ELR (cell line): Measurements from ENCODE around the gene AGO1.
"Not testable (repeated sequence)": the region's sequence is repeated elsewhere in the genome, so short reads cannot be mapped to it uniquely, and the experiment has no call there.

Experiments used
- DNase-seq: peaks from one replicate; pipeline ENCODE4 v3.0.0-alpha.2; 2015; ENCODE audit warnings: low read depth

The AGO1 gene

GRCh38 chr1:35869245-35869950 lies 13.6 kb upstream of the AGO1 start:
- DNase-seq = not testable (repeated sequence)

- DNase-seq = no peak
These were observed 12.2 kb upstream of the AGO1 start for GRCh38 chr1:35870651-35871309.

GRCh38 chr1:35873243-35873750 lies 9.7 kb upstream of the AGO1 start:
- no peak for DNase-seq

GRCh38 chr1:35874115-35874514 lies 8.9 kb upstream of the AGO1 start:
- DNase-seq = not testable (repeated sequence)

GRCh38 chr1:35876988-35877387 lies 6.0 kb upstream of the AGO1 start:
- DNase-seq = peak; percentile 38

GRCh38 chr1:35881850-35882273 lies 1.1 kb upstream of the AGO1 start:
- no peak for DNase-seq

GRCh38 chr1:35882586-35882944 lies 444 bp upstream of the AGO1 start:
- DNase-seq = no peak

GRCh38 chr1:35883635-35884101 lies 659 bp downstream of the AGO1 start:
- DNase-seq = peak; percentile 35

GRCh38 chr1:35884934-35885333 lies 1.9 kb downstream of the AGO1 start:
- no peak for DNase-seq

GRCh38 chr1:35885961-35886558 lies 3.1 kb downstream of the AGO1 start:
- DNase-seq = no peak

GRCh38 chr1:35886577-35887431 lies 3.8 kb downstream of the AGO1 start:
- no peak for DNase-seq

- no peak for DNase-seq
These were observed 4.5 kb downstream of the AGO1 start for GRCh38 chr1:35887508-35887907.

- no peak for DNase-seq
These were observed 5.2 kb downstream of the AGO1 start for GRCh38 chr1:35888255-35888654.

- not testable (repeated sequence) for DNase-seq
These were observed 6.0 kb downstream of the AGO1 start for GRCh38 chr1:35888981-35889380.

GRCh38 chr1:35893051-35893879 lies 10.3 kb downstream of the AGO1 start:
- no peak for DNase-seq

GRCh38 chr1:35894183-35894582 lies 11.2 kb downstream of the AGO1 start:
- DNase-seq = peak; percentile 45

- no peak for DNase-seq
These were observed 11.6 kb downstream of the AGO1 start for GRCh38 chr1:35894656-35895055.

GRCh38 chr1:35899941-35900340 lies 16.9 kb downstream of the AGO1 start:
- DNase-seq = no peak

GRCh38 chr1:35901235-35901634 lies 18.2 kb downstream of the AGO1 start:
- DNase-seq = no peak

- no peak for DNase-seq
These were observed 19.7 kb downstream of the AGO1 start for GRCh38 chr1:35902671-35903070.

- no peak for DNase-seq
These were observed 31.7 kb downstream of the AGO1 start for GRCh38 chr1:35914717-35915116.
